Suppressor macrophage treated with lipopolysaccharide for 1 hour (primary cell): ENCODE results near the gene UGT2A2.

Experiments
- DNase-seq, 3 donors: peaks; one replicate each; pipeline ENCODE4 v3.0.0-alpha.2; 2020 to 2022

The UGT2A2 gene

DNA sequence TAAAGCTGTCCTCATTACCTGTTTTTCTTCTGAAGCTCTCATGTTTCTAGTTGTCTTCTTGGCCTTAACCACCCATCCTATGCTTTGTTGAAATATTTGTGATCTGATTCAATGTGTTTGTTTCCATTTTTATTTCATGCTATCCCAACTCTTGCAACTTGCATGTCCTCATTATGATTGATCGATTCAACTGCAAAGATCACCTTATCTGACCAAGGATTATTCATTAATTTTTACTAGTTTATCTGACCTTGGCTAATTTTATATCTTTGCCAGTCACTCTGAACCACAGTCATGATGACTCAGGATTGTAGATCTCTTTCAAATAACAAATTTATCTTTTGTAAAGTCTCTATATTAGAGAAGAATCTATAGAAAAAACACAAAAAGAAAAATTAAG lies 70.7 kb downstream of the UGT2A2 start:
- DNase-seq, result no peak

DNA sequence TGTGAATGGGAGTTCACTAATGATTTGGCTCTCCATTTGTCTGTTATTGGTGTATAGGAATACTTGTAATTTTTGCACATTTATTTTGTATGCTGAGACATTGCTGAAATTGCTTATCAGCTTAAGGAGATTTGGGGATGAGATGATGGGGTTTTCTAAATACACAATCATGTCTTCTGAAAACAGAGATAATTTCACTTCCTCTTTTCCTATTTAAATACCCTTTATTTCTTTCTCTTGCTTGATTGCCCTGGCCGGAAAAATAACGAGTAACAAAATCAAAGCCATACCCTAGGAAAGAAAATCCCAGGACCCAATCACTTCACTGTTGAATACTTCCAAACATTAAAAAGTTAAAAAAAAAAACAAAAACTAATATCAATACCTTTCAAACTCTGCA lies 76.0 kb downstream of the UGT2A2 start:
- no peak for DNase-seq

DNA sequence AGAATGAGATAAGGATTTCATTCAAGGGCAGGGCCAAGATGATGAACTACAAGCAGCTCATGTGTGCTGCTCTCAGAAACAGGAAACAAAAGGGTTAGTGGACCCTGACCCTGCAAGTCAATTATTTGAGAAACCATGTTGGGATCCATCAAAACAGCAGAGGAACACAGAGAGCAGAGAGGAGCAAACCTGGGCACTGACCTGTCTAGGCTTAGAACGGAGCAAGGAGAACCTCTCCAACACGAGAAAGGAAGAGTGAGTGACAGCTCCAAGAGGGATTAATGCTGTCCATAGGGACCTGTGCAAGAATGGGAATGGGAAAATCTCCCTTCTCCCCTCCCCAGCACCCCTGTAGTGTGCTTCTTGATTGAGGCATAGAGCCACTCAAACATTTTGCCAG lies 89.8 kb downstream of the UGT2A2 start:
- DNase-seq, result no peak

DNA sequence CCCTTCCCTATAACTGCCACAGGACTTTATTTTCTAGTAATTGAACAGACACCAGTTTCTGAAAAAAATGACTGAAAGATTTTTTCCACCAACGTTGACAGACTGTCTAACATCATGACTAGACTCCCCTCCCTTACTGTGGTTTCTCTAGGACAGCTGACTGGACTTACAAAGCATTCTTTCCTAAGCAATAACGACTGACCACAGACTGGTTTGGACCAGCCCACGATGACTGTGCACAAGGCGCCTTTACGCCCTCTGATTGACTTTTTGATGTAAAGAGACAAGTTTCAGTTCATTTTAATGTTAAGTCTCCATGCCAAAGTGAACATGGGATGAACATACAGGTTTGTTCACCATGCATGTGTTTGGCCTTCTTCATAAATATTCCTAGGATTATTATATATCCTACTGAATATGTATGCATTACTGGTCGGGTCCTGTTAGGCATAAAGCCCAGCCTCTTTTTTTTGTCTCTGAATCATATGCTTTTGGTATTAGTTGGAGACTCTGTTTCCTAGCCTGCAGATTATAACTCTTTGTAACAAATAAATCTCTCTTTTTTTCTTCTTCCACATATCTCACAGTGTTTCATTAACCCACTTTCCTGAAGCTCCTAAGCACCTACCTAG lies 93.2 kb downstream of the UGT2A2 start:
- no peak for DNase-seq
